ENCODE data around the gene TRPT1.

- TF ChIP-seq CTCF (IDR thresholded peaks at IDR 0.05; ENCODE audit: insufficient read depth, low read length) (no peak), POLR2AphosphoS5 (IDR thresholded peaks at IDR 0.05; ENCODE audit: low read depth) (no peak), REST (IDR thresholded peaks at IDR 0.05; ENCODE audit: insufficient replicate concordance, low read depth) (no peak), GABPA (IDR thresholded peaks at IDR 0.05; ENCODE audit: low read depth) (no peak)
Measured at GRCh38 chr11:64178951-64179639, 46.9 kb downstream of the TRPT1 start.

Data from HL-60 (cell line).